RWPE2 (cell line): ENCODE data around the gene JKAMP.

Source experiments
- ATAC-seq: fragments of 200-7000 bp; cut with Tn5 transposase; 3 replicates; pipeline ENCODE4 v1.9.1; 2021; ENCODE audit warnings: low read depth
- DNase-seq: peaks from one replicate; pipeline ENCODE4 v3.0.0-alpha.2; 2020; ENCODE audit warnings: low spot score
- H3K27ac ChIP-seq: fragments of 450-650 bp; 2 replicates; pipeline ENCODE4 v1.5.1; 2017; ENCODE audit warnings: mild to moderate bottlenecking; ENCODE audit not compliant: poor library complexity, severe bottlenecking
- H3K27me3 ChIP-seq: fragments of 250-450 bp; sonication (Bioruptor Pico); 2 replicates; pipeline ENCODE4 v1.5.1; 2021; ENCODE audit warnings: mild to moderate bottlenecking, moderate library complexity; ENCODE audit not compliant: insufficient read depth, poor library complexity, severe bottlenecking
- H3K36me3 ChIP-seq: fragments of 250-450 bp; sonication (Bioruptor Pico); 2 replicates; pipeline ENCODE4 v1.5.1; 2020; ENCODE audit warnings: low read depth, mild to moderate bottlenecking, moderate library complexity
- H3K4me1 ChIP-seq: fragments of 250-450 bp; sonication (Bioruptor Pico); 2 replicates; pipeline ENCODE4 v1.5.1; 2021; ENCODE audit warnings: mild to moderate bottlenecking, moderate library complexity; ENCODE audit not compliant: insufficient read depth, poor library complexity, severe bottlenecking
- H3K4me3 ChIP-seq: fragments of 250-450 bp; sonication (Bioruptor Pico); 2 replicates; pipeline ENCODE4 v1.5.1; 2021; ENCODE audit warnings: mild to moderate bottlenecking, moderate library complexity; ENCODE audit not compliant: severe bottlenecking
- H3K9me3 ChIP-seq: fragments of 250-450 bp; sonication (Bioruptor Pico); 2 replicates; pipeline ENCODE4 v1.5.1; 2021; ENCODE audit warnings: mild to moderate bottlenecking, moderate library complexity; ENCODE audit not compliant: severe bottlenecking
- TF ChIP-seq, protein P1 (sequence below): fragments of 450-650 bp; IDR thresholded peaks from one replicate; pipeline ENCODE4 v1.5.1; 2017; ENCODE audit warnings: mild to moderate bottlenecking, moderate library complexity; ENCODE audit not compliant: poor library complexity, severe bottlenecking

The JKAMP gene

GRCh38 chr14:59455411-59455810 lies 28.9 kb upstream of the JKAMP start:
- Histone ChIP-seq H3K4me1 (peaks cover 9% of the 10 kb centered on the region), H3K4me3 (no peak overlapping the region), H3K36me3 (peaks cover 34% of the 10 kb centered on the region), H3K27me3 (no peaks in the 10 kb centered on the region), H3K27ac (no peak overlapping the region), H3K9me3 (no peaks in the 10 kb centered on the region)
- TF ChIP-seq, protein P1, sequence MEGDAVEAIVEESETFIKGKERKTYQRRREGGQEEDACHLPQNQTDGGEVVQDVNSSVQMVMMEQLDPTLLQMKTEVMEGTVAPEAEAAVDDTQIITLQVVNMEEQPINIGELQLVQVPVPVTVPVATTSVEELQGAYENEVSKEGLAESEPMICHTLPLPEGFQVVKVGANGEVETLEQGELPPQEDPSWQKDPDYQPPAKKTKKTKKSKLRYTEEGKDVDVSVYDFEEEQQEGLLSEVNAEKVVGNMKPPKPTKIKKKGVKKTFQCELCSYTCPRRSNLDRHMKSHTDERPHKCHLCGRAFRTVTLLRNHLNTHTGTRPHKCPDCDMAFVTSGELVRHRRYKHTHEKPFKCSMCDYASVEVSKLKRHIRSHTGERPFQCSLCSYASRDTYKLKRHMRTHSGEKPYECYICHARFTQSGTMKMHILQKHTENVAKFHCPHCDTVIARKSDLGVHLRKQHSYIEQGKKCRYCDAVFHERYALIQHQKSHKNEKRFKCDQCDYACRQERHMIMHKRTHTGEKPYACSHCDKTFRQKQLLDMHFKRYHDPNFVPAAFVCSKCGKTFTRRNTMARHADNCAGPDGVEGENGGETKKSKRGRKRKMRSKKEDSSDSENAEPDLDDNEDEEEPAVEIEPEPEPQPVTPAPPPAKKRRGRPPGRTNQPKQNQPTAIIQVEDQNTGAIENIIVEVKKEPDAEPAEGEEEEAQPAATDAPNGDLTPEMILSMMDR, result no peak
- ATAC-seq, result no peak
- no peak for DNase-seq

DNA sequence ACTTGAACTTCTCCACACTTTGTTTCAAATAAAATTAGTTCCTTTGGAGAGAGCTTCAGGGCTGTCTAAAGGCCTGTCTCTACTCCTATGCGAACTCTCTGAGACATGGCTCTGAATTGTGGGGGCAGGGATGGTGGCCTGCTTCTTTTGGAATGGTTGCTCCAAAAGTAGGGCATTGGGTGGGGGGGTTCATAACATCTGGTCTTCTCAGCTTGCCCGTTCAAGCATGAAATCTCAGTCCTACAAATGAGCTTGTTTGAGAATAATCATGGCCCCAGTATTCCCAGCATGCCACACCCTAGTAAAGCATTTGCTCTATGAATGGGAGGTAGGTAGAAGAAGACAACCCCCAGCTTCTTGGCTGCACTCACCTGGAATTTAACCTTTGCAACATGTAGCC lies 25.8 kb upstream of the JKAMP start:
- Histone ChIP-seq H3K27me3 (peaks cover 3% of the 10 kb centered on the region), H3K4me1 (peaks cover 19% of the 10 kb centered on the region), H3K9me3 (no peaks in the 10 kb centered on the region), H3K36me3 (peaks cover 62% of the 10 kb centered on the region), H3K4me3 (no peak overlapping the region), H3K27ac (no peak overlapping the region)
- ATAC-seq (no peak), DNase-seq (no peak)
- TF ChIP-seq, protein P1, result no peak

GRCh38 chr14:59460378-59460777 lies 23.9 kb upstream of the JKAMP start:
- TF ChIP-seq, protein P1, result no peak
- Histone ChIP-seq H3K36me3 (peaks cover 67% of the 10 kb centered on the region), H3K27me3 (peaks cover 3% of the 10 kb centered on the region), H3K4me1 (peaks cover 10% of the 10 kb centered on the region), H3K27ac (no peak overlapping the region), H3K4me3 (no peak overlapping the region), H3K9me3 (no peaks in the 10 kb centered on the region)
- ATAC-seq, result no peak
- no peak for DNase-seq

DNA sequence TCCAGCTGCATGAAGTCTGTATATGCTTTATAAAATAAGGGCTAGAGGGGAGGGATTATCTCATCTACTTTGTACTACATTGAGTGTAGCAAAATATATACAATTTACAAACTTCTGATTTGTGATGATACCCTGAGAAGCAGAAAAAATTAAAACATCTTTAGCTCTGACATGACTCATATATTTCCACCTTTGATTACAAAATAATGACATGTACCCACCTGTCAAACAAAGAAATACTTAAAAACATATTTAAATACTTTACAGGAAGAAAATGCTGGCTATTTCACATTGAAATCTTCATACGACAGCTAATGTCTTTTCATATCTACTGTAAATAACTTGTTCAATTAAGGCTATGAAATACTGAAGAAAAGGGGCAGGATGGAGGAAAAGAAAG lies 22.4 kb upstream of the JKAMP start:
- Histone ChIP-seq H3K36me3 (peaks cover 60% of the 10 kb centered on the region), H3K27me3 (peaks cover 3% of the 10 kb centered on the region), H3K9me3 (no peaks in the 10 kb centered on the region), H3K27ac (no peak overlapping the region), H3K4me3 (no peak overlapping the region), H3K4me1 (peaks cover 10% of the 10 kb centered on the region)
- ATAC-seq, result no peak
- TF ChIP-seq, protein P1, result no peak
- no peak for DNase-seq

GRCh38 chr14:59463787-59464485 lies 20.4 kb upstream of the JKAMP start:
- Histone ChIP-seq H3K4me1 (peaks cover 10% of the 10 kb centered on the region), H3K27ac (no peak overlapping the region), H3K4me3 (peak overlapping the region; percentile 33), H3K27me3 (peaks cover 3% of the 10 kb centered on the region), H3K9me3 (no peaks in the 10 kb centered on the region), H3K36me3 (peaks cover 43% of the 10 kb centered on the region)
- no peak for ATAC-seq
- DNase-seq, result no peak
- TF ChIP-seq, protein P1, result no peak
